Smooth muscle cell (in vitro differentiated cells): ENCODE data around the gene PNPT1. TPM values are rescaled to one million over a fixed set of nuclear protein-coding genes. Genes with fewer than 3 reads are reported as not detected.
"Not testable (repeated sequence)": the region's sequence is repeated elsewhere in the genome, so short reads cannot be mapped to it uniquely, and the experiment has no call there.

Source experiments
- DNase-seq: peaks from one replicate; lab custom pipeline; 2025; ENCODE audit not compliant: unreplicated experiment; lab: John Stamatoyannopoulos, UW
- H2AFZ ChIP-seq: fragments of 200-600 bp; sonication (generic); 2 replicates; pipeline ENCODE4 v1.6.0; 2016; ENCODE audit warnings: antibody characterized with exemption, low read depth, mild to moderate bottlenecking
- H3F3A ChIP-seq: fragments of 200-600 bp; sonication (generic); 2 replicates; pipeline ENCODE4 v1.6.0; 2017; ENCODE audit warnings: antibody characterized with exemption, low read depth
- H3K27ac ChIP-seq: fragments of 200-600 bp; sonication (generic); 2 replicates; pipeline ENCODE4 v1.5.1; 2016; ENCODE audit warnings: low read depth, mild to moderate bottlenecking
- H3K27me3 ChIP-seq: fragments of 200-600 bp; sonication (generic); 2 replicates; pipeline ENCODE4 v1.6.1; 2016; ENCODE audit warnings: low read depth, mild to moderate bottlenecking
- H3K36me3 ChIP-seq: fragments of 200-600 bp; sonication (generic); 2 replicates; pipeline ENCODE4 v1.5.1; 2016; ENCODE audit warnings: low read depth
- H3K4me1 ChIP-seq: fragments of 200-600 bp; sonication (generic); 2 replicates; pipeline ENCODE4 v1.5.1; 2016; ENCODE audit warnings: low read depth
- H3K4me2 ChIP-seq: fragments of 200-600 bp; sonication (generic); 2 replicates; pipeline ENCODE4 v1.6.0; 2016; ENCODE audit warnings: mild to moderate bottlenecking
- H3K4me3 ChIP-seq: fragments of 200-600 bp; sonication (generic); 2 replicates; pipeline ENCODE4 v1.5.1; 2016; ENCODE audit warnings: mild to moderate bottlenecking
- H3K79me2 ChIP-seq: fragments of 200-600 bp; sonication (generic); 2 replicates; pipeline ENCODE4 v1.6.0; 2016; ENCODE audit warnings: low read depth, mild to moderate bottlenecking
- H3K9ac ChIP-seq: fragments of 200-600 bp; sonication (generic); 2 replicates; pipeline ENCODE4 v1.6.0; 2016; ENCODE audit warnings: low read depth
- H3K9me3 ChIP-seq: fragments of 200-600 bp; sonication (generic); replicated peaks from 2 replicates; pipeline ENCODE4 v1.5.1; 2016; ENCODE audit warnings: low read depth
- H4K20me1 ChIP-seq: fragments of 200-600 bp; sonication (generic); 2 replicates; pipeline ENCODE4 v1.6.0; 2016; ENCODE audit warnings: low read depth
- CTCF ChIP-seq: fragments of 200-600 bp; sonication (generic); IDR thresholded peaks from 2 replicates; pipeline ENCODE4 v1.5.1; 2017; ENCODE audit warnings: borderline replicate concordance, mild to moderate bottlenecking, antibody characterized with exemption; ENCODE audit not compliant: insufficient read depth, poor library complexity, severe bottlenecking
- WGBS: methylation state at CpG from one replicate; pipeline ENCODE4 v1.1.7; 2016; ENCODE audit warnings: low lambda C conversion rate; 5-methylcytosine and 5-hydroxymethylcytosine counted together
- polyA plus RNA-seq: library from polyadenylated mRNA; unstranded; fragments of >200 nt; fragmentation: Nextera tagmentation; extraction: Ambion mirVana; gene quantifications from 2 replicates; pipeline ENCODE4 v1.2.1, GENCODE V29; 2016
- total RNA-seq: library from RNA; depleted of rRNA; stranded (reverse); fragments of >200 nt; gene quantifications from 2 replicates; pipeline ENCODE4 v1.2.3, GENCODE V29; 2014

PNPT1 gene
- total and polyA plus RNA-seq, 2 experiments from 2014 or later = 7.9 to 16.9 TPM

DNA sequence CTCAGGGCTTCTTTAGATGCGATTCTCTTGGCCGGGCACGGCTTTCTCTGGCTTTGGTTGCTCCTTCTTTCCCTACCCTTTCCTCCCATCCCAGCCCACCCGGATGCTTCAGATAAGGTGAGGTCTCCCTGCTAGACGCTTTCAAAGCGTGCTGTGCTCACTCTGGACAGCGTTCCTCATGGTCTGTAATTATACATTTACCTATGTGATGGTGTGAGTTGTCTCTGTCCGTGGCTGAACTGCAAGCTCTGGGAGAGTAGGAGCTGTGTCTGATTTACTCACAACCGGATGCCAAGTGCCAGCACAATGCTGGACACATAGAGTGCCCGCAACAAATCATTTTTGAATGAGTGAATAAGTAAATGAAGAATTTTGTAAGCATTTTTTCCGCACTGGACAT is 26.8 kb upstream of the PNPT1 start:
- no peaks in the 10 kb centered on the region for H3K4me1 ChIP-seq
- DNase-seq = no peak
- H3K27ac ChIP-seq = no peak overlapping the region
- no peak overlapping the region for H3K4me2 ChIP-seq
- H3K36me3 ChIP-seq = no peaks in the 10 kb centered on the region
- H3K27me3 ChIP-seq = no peaks in the 10 kb centered on the region
- WGBS = 86% methylated on average over 11 of the region's 11 CpGs
- no peak for TF ChIP-seq CTCF
- H3K4me3 ChIP-seq = no peak overlapping the region
- H4K20me1 ChIP-seq = no peaks in the 10 kb centered on the region
- H3K79me2 ChIP-seq = no peaks in the 10 kb centered on the region
- no peaks in the 10 kb centered on the region for H3F3A ChIP-seq
- H3K9me3 ChIP-seq = no peaks in the 10 kb centered on the region
- H2AFZ ChIP-seq = no peak overlapping the region
- H3K9ac ChIP-seq = no peak overlapping the region

DNA sequence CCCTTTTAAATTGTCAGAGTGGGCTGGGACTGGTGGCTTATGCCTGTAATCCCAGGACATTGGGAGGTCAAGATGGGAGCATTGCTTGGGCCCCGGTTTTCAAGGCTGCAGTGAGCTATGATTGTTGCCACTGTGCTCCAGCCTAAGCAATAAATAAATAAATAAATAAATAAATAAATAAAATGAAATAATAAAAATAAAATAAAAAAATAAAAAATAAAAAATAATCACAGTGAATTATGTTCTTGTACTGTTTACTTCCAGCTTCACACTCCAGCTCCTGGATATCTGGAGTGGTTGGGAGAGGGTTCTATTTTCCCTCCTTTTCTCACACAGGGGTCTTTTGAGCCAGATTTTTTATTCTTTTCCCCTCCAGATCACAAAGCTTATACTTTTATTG is 26.2 kb upstream of the PNPT1 start:
- no peaks in the 10 kb centered on the region for H3K27me3 ChIP-seq
- H3F3A ChIP-seq = no peaks in the 10 kb centered on the region
- no peaks in the 10 kb centered on the region for H3K36me3 ChIP-seq
- no peak overlapping the region for H3K4me3 ChIP-seq
- no peak overlapping the region for H3K27ac ChIP-seq
- WGBS = 96% methylated on average over 1 of the region's 1 CpG
- no peak overlapping the region for H2AFZ ChIP-seq
- no peaks in the 10 kb centered on the region for H4K20me1 ChIP-seq
- H3K9ac ChIP-seq = no peak overlapping the region
- DNase-seq = no peak
- H3K4me1 ChIP-seq = no peaks in the 10 kb centered on the region
- no peaks in the 10 kb centered on the region for H3K79me2 ChIP-seq
- no peak overlapping the region for H3K4me2 ChIP-seq
- TF ChIP-seq CTCF = no peak
- no peaks in the 10 kb centered on the region for H3K9me3 ChIP-seq

DNA sequence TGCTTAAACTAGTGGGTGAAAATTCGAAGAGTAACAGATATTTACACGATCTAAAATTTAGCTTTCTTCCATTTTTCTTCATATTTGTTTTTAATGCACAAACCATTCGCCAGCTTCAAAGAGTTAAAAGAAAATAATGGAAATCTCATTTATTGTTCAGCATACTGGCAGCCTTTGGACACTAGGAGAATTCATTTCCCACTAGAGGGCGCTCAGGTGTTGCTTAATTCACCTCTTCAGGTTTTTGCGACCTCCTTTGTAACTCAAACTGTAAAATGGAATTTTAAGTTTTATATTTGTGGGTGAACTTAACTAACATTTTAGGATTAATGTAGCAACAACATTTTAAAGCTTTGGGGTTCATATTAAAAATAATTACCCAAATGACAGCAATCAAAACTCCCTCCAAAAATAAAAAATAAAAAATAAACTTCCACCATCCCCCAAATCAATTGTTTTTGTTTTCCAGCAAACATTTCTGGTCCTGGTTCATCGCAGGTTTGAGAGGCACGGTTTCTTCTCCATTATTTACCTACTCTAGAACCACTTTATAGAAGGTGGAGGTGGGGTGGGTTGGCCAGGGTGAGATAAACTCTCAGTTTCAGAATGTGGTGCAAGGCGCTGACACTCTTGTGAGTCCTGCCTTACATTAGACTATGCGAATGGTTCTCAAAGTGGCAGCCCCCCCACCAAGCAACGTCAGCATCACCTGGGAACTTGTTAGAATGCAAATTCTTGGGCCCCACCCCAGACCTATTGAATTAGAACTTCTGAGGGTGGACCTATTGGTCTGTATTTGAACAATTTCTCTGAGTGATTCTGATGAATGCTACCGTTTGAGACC is 24.7 kb upstream of the PNPT1 start:
- no peaks in the 10 kb centered on the region for H4K20me1 ChIP-seq
- no peaks in the 10 kb centered on the region for H3K4me1 ChIP-seq
- DNase-seq = no peak
- no peak overlapping the region for H3K4me2 ChIP-seq
- no peaks in the 10 kb centered on the region for H3K79me2 ChIP-seq
- H3K27ac ChIP-seq = no peak overlapping the region
- 23% methylated on average over 11 of the region's 11 CpGs for WGBS
- no peaks in the 10 kb centered on the region for H3F3A ChIP-seq
- H3K4me3 ChIP-seq = no peak overlapping the region
- H3K9me3 ChIP-seq = no peaks in the 10 kb centered on the region
- no peak overlapping the region for H2AFZ ChIP-seq
- no peak overlapping the region for H3K9ac ChIP-seq
- H3K36me3 ChIP-seq = no peaks in the 10 kb centered on the region
- no peaks in the 10 kb centered on the region for H3K27me3 ChIP-seq
- TF ChIP-seq CTCF = peak; percentile 90

DNA sequence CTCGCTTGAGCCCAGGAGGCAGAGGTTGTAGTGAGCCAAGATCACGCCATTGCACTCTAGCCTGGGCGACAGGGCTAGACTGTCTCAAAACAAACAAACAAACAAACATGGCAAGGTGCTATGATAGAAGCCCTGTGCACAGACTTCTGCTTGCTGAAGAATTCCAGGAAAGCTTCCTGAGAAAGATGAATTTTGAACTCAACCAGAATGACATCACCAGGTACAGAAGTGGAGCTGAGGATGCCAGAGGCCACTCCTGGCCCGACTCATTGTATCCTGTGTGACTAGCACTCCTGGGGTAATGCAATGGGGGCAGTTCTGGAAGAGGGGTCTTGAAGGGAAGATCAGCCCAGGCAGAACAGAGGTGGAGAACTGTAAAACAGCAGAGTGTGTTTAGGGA is 22.0 kb upstream of the PNPT1 start:
- TF ChIP-seq CTCF = no peak
- Histone ChIP-seq H3F3A (no peaks in the 10 kb centered on the region), H2AFZ (no peak overlapping the region), H3K9ac (no peak overlapping the region), H3K9me3 (no peaks in the 10 kb centered on the region), H4K20me1 (no peaks in the 10 kb centered on the region), H3K27ac (no peak overlapping the region), H3K4me1 (no peaks in the 10 kb centered on the region), H3K79me2 (no peaks in the 10 kb centered on the region), H3K36me3 (no peaks in the 10 kb centered on the region), H3K27me3 (no peaks in the 10 kb centered on the region), H3K4me3 (no peak overlapping the region), H3K4me2 (no peak overlapping the region)
- 91% methylated on average over 4 of the region's 4 CpGs for whole genome bisulfite sequencing
- no peak for DNase-seq

DNA sequence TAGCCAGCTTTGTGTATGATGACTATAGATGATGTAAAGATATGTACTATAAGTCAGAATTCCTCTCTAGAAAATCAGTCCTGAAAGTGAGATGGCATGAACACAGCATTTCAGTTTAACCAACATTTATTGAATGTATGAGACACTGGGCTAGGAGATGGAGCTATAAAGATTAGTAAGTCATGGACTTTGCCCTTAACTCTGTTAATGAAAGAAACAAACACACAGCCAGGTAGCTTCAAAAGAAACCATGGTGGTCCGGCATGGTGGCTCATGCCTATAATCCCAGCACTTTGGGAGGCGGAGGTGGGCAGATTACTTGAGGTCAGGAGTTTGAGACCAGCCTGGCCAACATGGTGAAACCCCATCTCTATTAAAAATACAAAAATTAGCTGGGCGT is 21.5 kb upstream of the PNPT1 start:
- H3K9me3 ChIP-seq, H3K9ac ChIP-seq, H3K79me2 ChIP-seq, H3K4me2 ChIP-seq, H2AFZ ChIP-seq, H3K36me3 ChIP-seq, H3K4me3 ChIP-seq, H4K20me1 ChIP-seq, DNase-seq, H3K27me3 ChIP-seq, H3K4me1 ChIP-seq, H3K27ac ChIP-seq, H3F3A ChIP-seq: not testable (repeated sequence)
- WGBS = 89% methylated on average over 3 of the region's 3 CpGs
